NCI-H1417 treated with DMSO at 0.1 percent for 48 hours (cell line): ENCODE data around the gene URI1.
"Not testable (repeated sequence)": the region's sequence is repeated elsewhere in the genome, so short reads cannot be mapped to it uniquely, and the experiment has no call there.

Source experiments
- DNase-seq: peaks from one replicate; lab custom pipeline; 2025; lab: John Stamatoyannopoulos, UW

Gene URI1

GRCh38 chr19:29942404-29943261 is 594 bp downstream of the URI1 start:
- no peak for DNase-seq

DNA sequence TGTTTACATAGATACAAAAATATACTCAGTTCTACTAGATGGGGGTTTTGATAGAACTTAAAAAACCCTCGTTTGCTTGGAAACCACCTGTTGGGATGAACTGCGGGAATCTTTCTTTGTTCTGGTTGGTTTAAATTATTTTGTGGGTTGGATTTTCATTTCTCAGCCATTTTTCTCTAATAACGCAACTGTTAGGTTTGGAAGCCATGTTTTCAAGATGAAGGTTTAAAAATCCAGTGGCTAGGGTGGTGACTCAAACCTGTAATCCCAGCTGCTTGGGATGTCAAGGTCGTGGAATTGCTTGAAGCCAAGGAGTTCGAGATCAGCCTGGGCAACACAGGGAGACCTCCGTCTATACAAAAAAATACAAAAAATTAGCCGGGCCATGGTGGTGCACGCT is 1.6 kb downstream of the URI1 start:
- DNase-seq: no peak

DNA sequence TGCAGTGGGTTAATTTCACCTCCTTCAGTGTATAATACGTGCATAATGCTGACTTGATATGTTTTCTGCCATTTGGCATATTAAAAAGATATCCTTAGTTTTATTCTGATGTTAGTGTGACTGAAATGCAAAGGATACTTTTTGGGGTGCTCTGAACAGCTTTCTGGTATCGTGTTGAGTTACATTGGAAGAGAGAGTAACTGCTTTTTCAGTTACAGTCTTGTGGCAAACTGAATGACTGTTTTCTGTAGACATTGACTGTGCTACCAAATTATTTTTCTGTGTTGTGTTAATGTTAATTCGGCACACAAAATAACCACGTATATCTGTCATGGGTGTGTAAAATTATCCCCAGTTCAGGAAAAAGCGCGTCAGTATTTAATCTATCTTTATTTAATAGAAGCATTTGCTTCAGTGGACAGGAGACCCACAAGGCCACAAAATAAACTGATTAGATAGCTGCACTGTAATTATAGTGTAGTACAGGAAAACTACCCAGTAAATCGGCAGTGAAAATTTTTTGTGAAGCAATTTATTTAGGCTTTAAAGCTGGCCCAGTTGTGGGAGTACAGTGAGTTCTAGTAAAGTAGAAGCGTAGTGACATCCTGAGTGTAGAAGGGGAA is 2.5 kb downstream of the URI1 start:
- DNase-seq: no peak

- DNase-seq: no peak
Observed at GRCh38 chr19:29945017-29945416, 3.0 kb downstream of the URI1 start.

DNA sequence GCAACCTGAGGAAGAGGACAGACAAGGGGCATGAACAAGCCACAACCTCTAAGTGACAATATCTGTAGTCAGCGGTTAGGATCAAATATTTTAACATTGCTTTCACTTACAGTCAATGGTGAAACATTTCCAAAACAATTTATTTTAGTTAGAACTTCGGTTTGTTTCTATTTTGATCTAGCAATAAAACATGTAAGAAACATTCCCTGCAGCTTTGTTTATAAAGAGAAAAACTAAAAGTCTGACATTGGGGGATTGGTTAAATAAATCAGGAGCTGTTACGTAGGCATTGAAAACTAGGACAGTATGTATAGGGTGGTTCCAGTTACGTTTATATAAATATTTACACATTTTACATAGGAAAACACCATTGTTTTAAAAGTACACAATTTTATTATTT is 3.4 kb downstream of the URI1 start:
- no peak for DNase-seq

DNA sequence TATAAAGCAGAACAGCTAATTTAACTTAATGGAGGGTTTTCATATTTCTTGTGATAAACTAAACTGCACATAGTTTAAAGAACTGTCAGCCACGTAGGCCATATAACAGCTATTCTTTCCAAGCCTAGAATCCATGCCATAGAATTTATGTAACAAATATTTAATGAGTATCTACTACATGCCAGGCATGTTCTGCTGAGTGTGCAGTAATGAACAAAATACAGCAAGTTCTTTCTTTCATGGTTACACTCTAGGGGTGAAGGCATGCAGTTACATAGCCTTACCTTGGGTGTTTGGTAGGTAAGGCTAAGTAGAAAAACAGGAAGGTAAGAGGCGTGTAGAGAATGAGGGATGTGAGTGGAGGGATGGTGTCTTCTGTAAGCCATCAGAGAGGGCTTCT is 4.6 kb downstream of the URI1 start:
- DNase-seq: no peak

- no peak for DNase-seq
Observed at GRCh38 chr19:29947871-29948270, 5.8 kb downstream of the URI1 start.

DNA sequence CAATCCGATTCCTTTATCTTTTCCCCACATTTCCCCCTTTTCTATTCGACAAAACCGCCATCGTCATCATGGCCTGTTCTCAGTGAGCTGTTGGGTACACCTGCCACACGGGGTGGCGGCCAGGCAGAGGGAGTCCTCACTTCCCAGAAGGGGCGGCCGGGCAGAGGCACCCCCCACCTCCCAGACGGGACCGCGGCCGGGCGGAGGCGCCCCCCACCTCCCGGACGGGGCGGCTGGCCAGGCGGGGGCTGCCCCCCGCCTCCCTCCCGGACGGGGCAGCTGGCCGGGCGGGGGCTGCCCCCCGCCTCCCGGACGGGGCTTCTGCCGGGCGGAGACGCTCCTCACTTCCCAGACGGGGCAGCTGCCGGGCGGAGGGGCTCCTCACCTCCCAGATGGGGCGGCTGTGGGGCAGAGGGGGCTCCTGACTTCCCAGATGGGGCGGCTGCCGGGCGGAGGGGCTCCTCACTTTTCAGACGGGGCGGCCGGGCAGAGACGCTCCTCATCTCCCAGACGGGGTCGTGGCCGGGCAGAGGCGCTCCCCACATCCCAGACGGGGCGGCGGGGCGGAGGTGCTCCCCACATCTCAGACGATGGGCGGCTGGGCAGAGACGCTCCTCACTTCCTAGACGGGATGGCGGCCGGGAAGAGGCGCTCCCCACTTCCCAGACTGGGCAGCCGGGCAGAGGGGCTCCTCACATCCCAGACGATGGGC is 6.9 kb downstream of the URI1 start:
- not testable (repeated sequence) for DNase-seq

- DNase-seq: no peak
Observed at GRCh38 chr19:29952177-29952576, 10.1 kb downstream of the URI1 start.

DNA sequence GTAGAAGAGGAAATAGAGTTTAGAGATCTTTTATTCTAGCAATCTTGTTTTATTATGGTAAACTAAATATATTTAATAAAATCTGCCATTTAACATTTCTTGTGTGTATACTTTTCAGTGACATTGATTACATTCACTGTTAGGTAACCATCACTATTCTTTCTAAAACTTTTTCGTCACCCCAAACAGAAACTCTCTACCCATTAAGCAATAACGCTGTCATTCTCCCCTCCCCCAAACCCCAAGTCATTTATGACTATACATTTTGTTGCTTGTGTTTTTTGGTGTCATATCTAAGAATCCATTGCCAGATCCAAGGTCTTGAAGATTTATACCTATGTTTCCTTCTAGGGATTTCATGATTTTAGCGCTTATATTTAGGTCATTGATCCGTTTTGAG is 10.6 kb downstream of the URI1 start:
- no peak for DNase-seq

DNA sequence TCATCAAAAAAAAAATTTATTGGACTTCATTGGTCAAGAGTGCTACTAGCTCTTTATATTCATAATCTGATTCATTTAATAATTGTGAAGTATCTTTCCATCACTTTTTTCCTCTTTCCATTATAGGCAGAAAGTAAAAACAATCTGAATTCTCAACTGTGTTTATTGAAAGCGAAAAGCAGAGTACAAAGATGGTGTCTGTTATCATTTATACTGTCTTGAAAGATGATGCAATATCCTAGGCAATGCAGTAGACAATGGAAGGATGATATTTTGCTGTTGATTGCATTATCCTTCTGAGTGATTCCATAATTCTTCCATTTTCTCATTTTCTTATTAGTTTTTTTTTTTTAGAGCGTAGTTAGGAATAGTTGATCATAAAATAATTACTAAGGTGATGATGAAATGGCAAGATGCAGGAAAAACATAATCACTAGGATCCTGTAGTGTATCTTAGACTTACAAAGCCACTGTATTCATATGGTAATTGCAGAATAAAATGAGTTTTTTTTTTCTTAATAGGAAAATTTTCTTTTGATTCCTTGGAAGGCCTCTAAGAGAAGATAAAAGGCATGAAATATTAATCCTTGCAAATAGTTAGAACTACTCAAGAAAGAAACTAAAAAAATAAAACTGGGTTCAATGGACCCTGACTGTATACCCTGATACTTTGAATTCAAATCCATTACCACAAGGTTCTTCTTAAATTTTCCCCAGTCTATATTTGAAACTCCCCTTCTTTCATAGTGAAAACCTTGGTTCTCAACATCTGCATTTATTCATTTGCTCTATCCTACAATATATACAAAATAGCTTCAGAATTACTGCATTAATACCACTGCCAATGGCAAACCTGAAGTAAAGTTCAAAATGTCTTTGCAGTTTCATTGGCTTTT is 11.6 kb downstream of the URI1 start:
- DNase-seq: no peak

DNA sequence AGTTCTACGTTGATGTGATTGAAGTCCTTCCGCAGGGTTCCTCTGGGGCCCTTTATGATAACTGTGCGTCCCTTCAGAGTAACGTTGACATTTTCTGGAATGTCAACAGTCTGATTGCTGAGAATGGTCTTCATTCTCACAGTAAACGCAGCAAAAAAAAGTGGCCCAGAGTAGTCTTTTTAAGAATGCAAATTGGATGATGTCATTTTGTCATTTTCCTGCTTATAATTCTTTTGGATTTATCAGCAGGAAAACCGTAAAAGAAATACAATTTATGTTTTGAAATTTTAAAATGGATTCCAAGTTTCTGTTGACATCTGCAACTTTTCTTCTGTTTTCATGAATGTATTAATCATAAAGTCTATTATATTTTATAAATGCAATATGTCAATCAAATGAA is 14.8 kb downstream of the URI1 start:
- no peak for DNase-seq

DNA sequence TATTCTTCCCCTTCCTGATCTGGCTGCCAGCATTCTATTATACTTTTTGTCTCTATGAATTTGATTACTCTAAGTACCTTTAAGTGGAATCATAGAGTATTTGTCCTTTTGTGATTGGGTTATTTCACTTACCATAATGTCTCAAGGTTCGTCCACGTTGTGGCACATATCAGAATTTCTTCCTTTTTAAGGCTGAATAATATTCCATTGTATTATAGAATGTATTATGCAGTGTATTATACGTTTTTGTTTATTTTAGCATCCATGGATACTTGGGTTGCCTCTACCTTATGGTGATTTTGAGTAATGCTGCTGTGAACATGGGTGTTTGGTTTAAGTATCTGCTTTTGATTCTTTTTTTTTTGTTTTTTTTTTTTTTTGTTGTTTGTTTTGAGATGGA is 19.3 kb downstream of the URI1 start:
- DNase-seq: no peak

DNA sequence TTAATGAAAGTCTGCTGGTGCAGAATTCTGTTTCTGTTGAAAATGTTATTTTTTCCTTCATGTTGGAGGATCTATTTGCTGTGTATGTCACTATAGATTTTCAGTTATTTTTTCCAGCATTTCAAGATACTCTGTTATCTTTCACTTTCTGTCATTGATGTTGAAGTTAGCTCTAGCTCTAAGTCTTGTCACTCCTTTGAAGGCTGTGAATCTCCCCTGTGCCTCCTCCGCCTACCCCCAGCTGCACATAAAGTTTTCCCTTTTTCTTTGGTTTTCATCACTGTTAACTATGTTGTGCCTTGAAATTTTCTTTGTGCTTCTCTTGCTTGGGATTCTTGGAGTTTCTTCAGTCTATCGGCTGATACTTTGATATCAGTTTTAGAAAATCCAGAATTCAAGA is 20.8 kb downstream of the URI1 start:
- DNase-seq: no peak

DNA sequence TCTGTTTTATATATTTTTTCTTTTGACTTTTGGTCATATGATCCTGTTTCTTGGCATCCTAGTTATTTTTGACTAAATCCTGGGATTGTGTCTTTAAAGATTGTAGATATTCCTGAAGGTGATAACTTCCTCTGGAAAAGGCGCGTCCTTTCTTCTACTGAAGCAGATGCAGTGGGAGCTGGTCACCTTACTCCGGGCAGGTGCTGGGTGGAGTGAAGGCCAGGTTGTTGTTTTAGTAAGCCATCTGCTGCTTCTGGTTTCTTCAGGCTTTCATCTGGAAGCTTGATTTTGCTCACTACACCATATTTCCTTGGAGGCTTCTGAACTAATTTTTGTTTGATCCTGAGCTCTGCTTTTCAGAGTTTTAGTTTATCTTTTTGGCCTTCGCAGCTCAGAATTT is 21.5 kb downstream of the URI1 start:
- no peak for DNase-seq

- no peak for DNase-seq
Observed at GRCh38 chr19:29964171-29964570, 22.1 kb downstream of the URI1 start.

GRCh38 chr19:29965492-29965891 is 23.5 kb downstream of the URI1 start:
- no peak for DNase-seq

DNA sequence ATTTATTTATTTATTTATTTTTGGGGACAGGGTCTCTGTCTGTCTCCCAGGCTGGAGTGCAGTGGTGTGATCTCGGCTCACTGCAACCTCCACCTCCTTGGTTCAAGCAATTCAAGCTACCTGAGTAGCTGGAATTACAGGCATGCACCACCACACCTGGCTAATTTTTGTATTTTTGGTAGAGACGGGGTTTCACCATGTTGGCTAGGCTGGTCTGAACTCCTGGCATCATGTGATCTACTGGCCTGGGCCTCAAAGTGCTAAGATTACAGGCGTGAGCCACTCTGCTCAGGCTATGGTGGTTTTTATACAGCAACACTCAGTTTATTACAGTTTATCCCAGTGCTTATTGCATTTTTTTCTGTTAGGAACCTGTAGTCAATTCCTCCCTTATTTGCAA is 24.1 kb downstream of the URI1 start:
- DNase-seq: not testable (repeated sequence)

DNA sequence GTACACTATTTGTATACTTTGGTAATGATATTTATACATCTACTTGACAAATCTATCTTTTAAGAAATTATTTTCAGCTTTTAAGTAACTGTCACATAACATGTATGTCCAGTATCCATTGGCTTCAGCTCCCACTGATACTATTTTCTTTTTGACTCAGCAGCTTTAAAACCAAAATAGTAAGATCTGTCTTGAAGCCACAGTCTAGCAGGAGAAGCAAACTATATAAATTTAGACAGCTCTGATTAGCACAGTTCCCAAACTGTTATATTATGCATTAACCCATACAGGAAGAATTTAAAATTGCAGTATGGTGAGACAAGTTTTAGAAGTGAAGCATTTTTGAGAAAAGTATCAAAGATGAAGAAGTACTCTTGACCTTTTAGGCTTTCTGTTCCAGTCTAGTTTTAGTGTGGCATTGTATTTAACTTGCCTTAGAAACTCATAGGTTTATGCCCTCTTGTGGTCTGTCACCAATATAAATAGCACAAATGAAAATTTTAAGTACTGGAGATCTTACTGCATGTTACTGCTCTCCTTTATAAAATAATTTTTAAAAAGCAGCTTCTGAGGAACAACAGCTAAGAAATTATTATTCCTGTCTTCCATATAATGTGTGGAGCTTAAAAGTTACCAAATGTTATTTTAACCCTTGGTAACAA is 24.7 kb downstream of the URI1 start:
- DNase-seq: no peak

- no peak for DNase-seq
Observed at GRCh38 chr19:29967623-29968022, 25.6 kb downstream of the URI1 start.

- DNase-seq: no peak
Observed at GRCh38 chr19:29969891-29970290, 27.9 kb downstream of the URI1 start.

DNA sequence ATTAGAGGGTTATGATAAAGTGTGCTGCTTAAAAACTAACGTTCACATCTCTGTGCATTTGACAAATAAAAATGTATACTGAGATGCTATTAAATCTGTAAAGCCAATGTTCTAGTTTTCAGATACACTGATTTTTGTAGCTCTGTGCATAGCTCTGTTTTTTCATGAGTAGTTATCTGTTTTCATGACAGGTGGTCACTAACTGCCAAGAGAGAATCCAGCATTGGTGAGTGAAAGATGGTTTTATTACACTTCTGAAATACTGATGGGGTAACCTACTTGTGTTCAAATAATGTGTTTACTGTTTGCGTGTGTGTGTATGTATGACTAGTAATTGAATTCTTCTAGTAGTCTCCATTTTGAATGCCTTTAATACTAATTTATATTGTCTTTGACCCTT is 29.0 kb downstream of the URI1 start:
- no peak for DNase-seq
